ENCODE results near the gene FNBP1.

FNBP1 gene

DNA sequence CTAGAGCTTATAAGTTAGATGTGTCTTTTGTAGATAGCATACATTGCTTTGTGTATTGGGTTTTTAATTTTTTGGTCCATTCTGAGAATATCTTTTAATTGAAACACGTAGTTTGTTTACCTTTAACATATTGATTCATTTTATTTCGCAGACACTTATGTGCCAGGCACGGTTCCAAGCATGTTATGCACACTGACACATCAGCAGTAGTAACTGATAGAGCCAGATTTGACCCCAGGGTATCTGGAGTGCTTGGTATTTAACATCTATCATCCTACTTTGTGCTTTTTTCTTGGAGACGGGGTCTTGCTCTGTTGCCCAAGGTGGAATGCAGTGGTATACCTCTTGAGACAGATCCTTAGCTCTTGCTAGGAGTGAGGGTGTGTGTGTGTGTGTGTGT lies 135.8 kb downstream of the FNBP1 start:
- TF ChIP-seq, protein P1, sequence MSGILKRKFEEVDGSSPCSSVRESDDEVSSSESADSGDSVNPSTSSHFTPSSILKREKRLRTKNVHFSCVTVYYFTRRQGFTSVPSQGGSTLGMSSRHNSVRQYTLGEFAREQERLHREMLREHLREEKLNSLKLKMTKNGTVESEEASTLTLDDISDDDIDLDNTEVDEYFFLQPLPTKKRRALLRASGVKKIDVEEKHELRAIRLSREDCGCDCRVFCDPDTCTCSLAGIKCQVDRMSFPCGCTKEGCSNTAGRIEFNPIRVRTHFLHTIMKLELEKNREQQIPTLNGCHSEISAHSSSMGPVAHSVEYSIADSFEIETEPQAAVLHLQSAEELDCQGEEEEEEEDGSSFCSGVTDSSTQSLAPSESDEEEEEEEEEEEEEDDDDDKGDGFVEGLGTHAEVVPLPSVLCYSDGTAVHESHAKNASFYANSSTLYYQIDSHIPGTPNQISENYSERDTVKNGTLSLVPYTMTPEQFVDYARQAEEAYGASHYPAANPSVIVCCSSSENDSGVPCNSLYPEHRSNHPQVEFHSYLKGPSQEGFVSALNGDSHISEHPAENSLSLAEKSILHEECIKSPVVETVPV (CRISPR knock-in tag; IDR thresholded peaks at IDR 0.05) = no peak
- TF ChIP-seq CSDC2 (CRISPR knock-in tag; IDR thresholded peaks at IDR 0.05) (no peak), RARB (CRISPR knock-in tag; IDR thresholded peaks at IDR 0.05) (no peak), ZFP3 (CRISPR knock-in tag; IDR thresholded peaks at IDR 0.05) (no peak)
- no peak for ATAC-seq

GRCh38 chr9:129906298-129906697 lies 136.7 kb downstream of the FNBP1 start:
- no peak for TF ChIP-seq CREB5 (CRISPR knock-in tag; IDR thresholded peaks at IDR 0.05; ENCODE audit: low read depth)
- TF ChIP-seq SNAI2 (CRISPR knock-in tag; IDR thresholded peaks at IDR 0.05) = no peak
- ATAC-seq = no peak

GRCh38 chr9:129904734-129905133 lies 138.3 kb downstream of the FNBP1 start:
- TF ChIP-seq, protein P2, sequence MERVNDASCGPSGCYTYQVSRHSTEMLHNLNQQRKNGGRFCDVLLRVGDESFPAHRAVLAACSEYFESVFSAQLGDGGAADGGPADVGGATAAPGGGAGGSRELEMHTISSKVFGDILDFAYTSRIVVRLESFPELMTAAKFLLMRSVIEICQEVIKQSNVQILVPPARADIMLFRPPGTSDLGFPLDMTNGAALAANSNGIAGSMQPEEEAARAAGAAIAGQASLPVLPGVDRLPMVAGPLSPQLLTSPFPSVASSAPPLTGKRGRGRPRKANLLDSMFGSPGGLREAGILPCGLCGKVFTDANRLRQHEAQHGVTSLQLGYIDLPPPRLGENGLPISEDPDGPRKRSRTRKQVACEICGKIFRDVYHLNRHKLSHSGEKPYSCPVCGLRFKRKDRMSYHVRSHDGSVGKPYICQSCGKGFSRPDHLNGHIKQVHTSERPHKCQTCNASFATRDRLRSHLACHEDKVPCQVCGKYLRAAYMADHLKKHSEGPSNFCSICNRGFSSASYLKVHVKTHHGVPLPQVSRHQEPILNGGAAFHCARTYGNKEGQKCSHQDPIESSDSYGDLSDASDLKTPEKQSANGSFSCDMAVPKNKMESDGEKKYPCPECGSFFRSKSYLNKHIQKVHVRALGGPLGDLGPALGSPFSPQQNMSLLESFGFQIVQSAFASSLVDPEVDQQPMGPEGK (CRISPR knock-in tag; IDR thresholded peaks at IDR 0.05; ENCODE audit: borderline replicate concordance) = no peak
- TF ChIP-seq GLIS3 (CRISPR knock-in tag; IDR thresholded peaks at IDR 0.05) (no peak), ZNF70 (CRISPR knock-in tag; IDR thresholded peaks at IDR 0.05) (no peak), PPARA (CRISPR knock-in tag; IDR thresholded peaks at IDR 0.05; ENCODE audit: borderline replicate concordance) (no peak), ZNF8 (CRISPR knock-in tag; IDR thresholded peaks at IDR 0.05) (no peak), OSR1 (CRISPR knock-in tag; IDR thresholded peaks at IDR 0.05) (no peak), ISL1 (CRISPR knock-in tag; IDR thresholded peaks at IDR 0.05) (no peak), POU6F1 (CRISPR knock-in tag; IDR thresholded peaks at IDR 0.05; ENCODE audit: borderline replicate concordance, low read depth) (no peak), ZFP3 (CRISPR knock-in tag; IDR thresholded peaks at IDR 0.05) (no peak), TCF4 (CRISPR knock-in tag; IDR thresholded peaks at IDR 0.05; ENCODE audit: borderline replicate concordance) (no peak), RARB (CRISPR knock-in tag; IDR thresholded peaks at IDR 0.05) (no peak), CREB5 (CRISPR knock-in tag; IDR thresholded peaks at IDR 0.05; ENCODE audit: low read depth) (no peak), ESRRG (CRISPR knock-in tag; IDR thresholded peaks at IDR 0.05) (no peak), ZFP30 (CRISPR knock-in tag; IDR thresholded peaks at IDR 0.05) (no peak), ZNF565 (CRISPR knock-in tag; conservative IDR thresholded peaks at IDR 0.05; ENCODE audit: low read depth) (no peak), BACH2 (CRISPR knock-in tag; IDR thresholded peaks at IDR 0.05; ENCODE audit: borderline replicate concordance) (no peak), ZC3H10 (CRISPR knock-in tag; IDR thresholded peaks at IDR 0.05) (no peak)
- TF ChIP-seq, protein P3, sequence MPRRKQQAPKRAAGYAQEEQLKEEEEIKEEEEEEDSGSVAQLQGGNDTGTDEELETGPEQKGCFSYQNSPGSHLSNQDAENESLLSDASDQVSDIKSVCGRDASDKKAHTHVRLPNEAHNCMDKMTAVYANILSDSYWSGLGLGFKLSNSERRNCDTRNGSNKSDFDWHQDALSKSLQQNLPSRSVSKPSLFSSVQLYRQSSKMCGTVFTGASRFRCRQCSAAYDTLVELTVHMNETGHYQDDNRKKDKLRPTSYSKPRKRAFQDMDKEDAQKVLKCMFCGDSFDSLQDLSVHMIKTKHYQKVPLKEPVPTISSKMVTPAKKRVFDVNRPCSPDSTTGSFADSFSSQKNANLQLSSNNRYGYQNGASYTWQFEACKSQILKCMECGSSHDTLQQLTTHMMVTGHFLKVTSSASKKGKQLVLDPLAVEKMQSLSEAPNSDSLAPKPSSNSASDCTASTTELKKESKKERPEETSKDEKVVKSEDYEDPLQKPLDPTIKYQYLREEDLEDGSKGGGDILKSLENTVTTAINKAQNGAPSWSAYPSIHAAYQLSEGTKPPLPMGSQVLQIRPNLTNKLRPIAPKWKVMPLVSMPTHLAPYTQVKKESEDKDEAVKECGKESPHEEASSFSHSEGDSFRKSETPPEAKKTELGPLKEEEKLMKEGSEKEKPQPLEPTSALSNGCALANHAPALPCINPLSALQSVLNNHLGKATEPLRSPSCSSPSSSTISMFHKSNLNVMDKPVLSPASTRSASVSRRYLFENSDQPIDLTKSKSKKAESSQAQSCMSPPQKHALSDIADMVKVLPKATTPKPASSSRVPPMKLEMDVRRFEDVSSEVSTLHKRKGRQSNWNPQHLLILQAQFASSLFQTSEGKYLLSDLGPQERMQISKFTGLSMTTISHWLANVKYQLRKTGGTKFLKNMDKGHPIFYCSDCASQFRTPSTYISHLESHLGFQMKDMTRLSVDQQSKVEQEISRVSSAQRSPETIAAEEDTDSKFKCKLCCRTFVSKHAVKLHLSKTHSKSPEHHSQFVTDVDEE (CRISPR knock-in tag; IDR thresholded peaks at IDR 0.05) = no peak
- TF ChIP-seq, protein P1 (CRISPR knock-in tag; IDR thresholded peaks at IDR 0.05) = no peak

More at GRCh38 chr9:129904734-129905133, 138.3 kb downstream of the FNBP1 start:
- ATAC-seq = no peak

Data from SK-N-SH treated with all-trans-retinoic acid at 6 μM for 48 hours (cell line).